Choroid plexus epithelial cell (primary cell): Measurements from ENCODE around the gene PYGO2.
A peak's percentile ranks its signal among the peaks of the same experiment; 100 is the strongest.
"Not testable (repeated sequence)": the region's sequence is repeated elsewhere in the genome, so short reads cannot be mapped to it uniquely, and the experiment has no call there.

Experiments used
- DNase-seq: peaks from one replicate; pipeline ENCODE4 v3.0.0-alpha.2; 2010; ENCODE audit warnings: low read depth
- H3K4me3 ChIP-seq: 2 replicates; pipeline ENCODE4 v1.5.1; 2011; ENCODE audit warnings: low read depth, mild to moderate bottlenecking, control low read depth, low read length, moderate library complexity
- CTCF ChIP-seq: conservative IDR thresholded peaks from 2 replicates; pipeline ENCODE4 v1.5.1; 2011; ENCODE audit warnings: low read depth, mild to moderate bottlenecking, control low read depth, inconsistent platforms, low read length, moderate library complexity

PYGO2 gene

GRCh38 chr1:154983776-154984466, 22.3 kb upstream of the PYGO2 start:
- DNase-seq, result no peak

GRCh38 chr1:154982897-154983648, 21.5 kb upstream of the PYGO2 start, which contains the start of gene FLAD1:
FLAD1 (plus strand) TSS chr1:154983344; CDS start chr1:154983695, 351 bp downstream.
- DNase-seq, result peak; percentile 100
- no peak for TF ChIP-seq CTCF
- H3K4me3 ChIP-seq, result peak within 1 kb of the TSS; percentile 88

More at GRCh38 chr1:154983776-154984466, 22.3 kb upstream of the PYGO2 start:
- H3K4me3 ChIP-seq, result peak overlapping the region; percentile 88
- TF ChIP-seq CTCF, result no peak

GRCh38 chr1:154982341-154982740, 20.8 kb upstream of the PYGO2 start:
- TF ChIP-seq CTCF, result no peak
- DNase-seq, result no peak
- H3K4me3 ChIP-seq, result peak overlapping the region; percentile 17

GRCh38 chr1:154978360-154978759, 16.8 kb upstream of the PYGO2 start:
- no peak for TF ChIP-seq CTCF
- no peak overlapping the region for H3K4me3 ChIP-seq
- no peak for DNase-seq

GRCh38 chr1:154977762-154978161, 16.2 kb upstream of the PYGO2 start:
- H3K4me3 ChIP-seq, DNase-seq: not testable (repeated sequence)

GRCh38 chr1:154975409-154976059, 14.0 kb upstream of the PYGO2 start:
- no peak for TF ChIP-seq CTCF
- peak; percentile 72 for DNase-seq
- H3K4me3 ChIP-seq, result peak overlapping the region; percentile 71

GRCh38 chr1:154974808-154975408, 13.3 kb upstream of the PYGO2 start:
- peak; percentile 96 for DNase-seq
- TF ChIP-seq CTCF, result no peak
- peak overlapping the region; percentile 71 for H3K4me3 ChIP-seq
